SU-DHL-6 (cell line): ENCODE data around the gene PRSS50.

Source experiments
- H2AFZ ChIP-seq: fragments of 200-600 bp; sonication (generic); 2 replicates; pipeline ENCODE4 v1.6.1; 2014; ENCODE audit warnings: low read depth, mild to moderate bottlenecking, moderate library complexity, mixed read lengths, antibody characterized with exemption, low read length; ENCODE audit not compliant: severe bottlenecking
- H3F3A ChIP-seq: fragments of 200-600 bp; shearing (Covaris generic); 2 replicates; pipeline ENCODE4 v1.6.0; 2016; ENCODE audit warnings: antibody characterized with exemption, mild to moderate bottlenecking; ENCODE audit not compliant: insufficient read depth
- H3K27ac ChIP-seq: fragments of 200-600 bp; sonication (generic); 2 replicates; pipeline ENCODE4 v1.5.1; 2016; ENCODE audit warnings: low read depth, mild to moderate bottlenecking, low read length, moderate library complexity, mixed read lengths
- H3K27me3 ChIP-seq: fragments of 200-600 bp; sonication (generic), shearing (Covaris generic); 2 replicates; pipeline ENCODE4 v1.6.0; 2014; ENCODE audit warnings: mild to moderate bottlenecking, low read length
- H3K36me3 ChIP-seq: fragments of 200-600 bp; sonication (generic); 2 replicates; pipeline ENCODE4 v1.6.1; 2014; ENCODE audit warnings: mild to moderate bottlenecking, low read length, mixed read lengths
- H3K4me2 ChIP-seq: fragments of 300-600, 200-600 bp; shearing (Covaris generic), sonication (generic); 2 replicates; pipeline ENCODE4 v1.6.0; 2014; ENCODE audit warnings: low read length, low read depth, mild to moderate bottlenecking; ENCODE audit not compliant: poor library complexity, severe bottlenecking
- H3K4me3 ChIP-seq: fragments of 200-600 bp; sonication (generic); 2 replicates; pipeline ENCODE4 v1.5.1; 2014; ENCODE audit warnings: antibody characterized with exemption, low read length, mild to moderate bottlenecking, mixed read lengths; ENCODE audit not compliant: insufficient read depth, poor library complexity, severe bottlenecking
- H3K79me2 ChIP-seq: fragments of 200-600 bp; sonication (generic); 2 replicates; pipeline ENCODE4 v1.6.1; 2014; ENCODE audit warnings: mild to moderate bottlenecking, low read length, moderate library complexity; ENCODE audit not compliant: insufficient read depth
- H3K9ac ChIP-seq: fragments of 200-600 bp; sonication (generic); 2 replicates; pipeline ENCODE4 v1.7.0; 2014; ENCODE audit warnings: mild to moderate bottlenecking, low read length
- H3K9me2 ChIP-seq: fragments of 200-600 bp; sonication (generic); replicated peaks from 2 replicates; pipeline ENCODE4 v1.6.1; 2014; ENCODE audit warnings: low read length; ENCODE audit not compliant: insufficient read depth
- H3K9me3 ChIP-seq: fragments of 200-600 bp; sonication (generic); 2 replicates; pipeline ENCODE4 v1.6.1; 2014; ENCODE audit warnings: low read length, mixed read lengths; ENCODE audit not compliant: insufficient read depth
- H4K20me1 ChIP-seq: fragments of 200-600 bp; sonication (generic); 2 replicates; pipeline ENCODE4 v1.6.1; 2014; ENCODE audit warnings: low read depth, mild to moderate bottlenecking, antibody characterized with exemption, low read length, moderate library complexity, mixed read lengths
- CTCF ChIP-seq: fragments of 200-600 bp; sonication (generic); IDR thresholded peaks from one replicate; pipeline ENCODE4 v1.5.1; 2017; ENCODE audit warnings: antibody characterized with exemption, mild to moderate bottlenecking, low read length, moderate library complexity; ENCODE audit not compliant: insufficient read depth, poor library complexity, severe bottlenecking
- EZH2phosphoT487 ChIP-seq: fragments of 200-600 bp; sonication (generic), shearing (Covaris generic); conservative IDR thresholded peaks from 2 replicates; pipeline ENCODE4 v1.6.1; 2018; ENCODE audit warnings: mild to moderate bottlenecking, antibody characterized with exemption, low read length, moderate library complexity, mixed read lengths

PRSS50 gene

GRCh38 chr3:46682974-46683373 is 34.7 kb downstream of the PRSS50 start:
- no peak for TF ChIP-seq CTCF
- no peak for TF ChIP-seq EZH2phosphoT487
- H3K79me2 ChIP-seq = no peaks in the 10 kb centered on the region
- no peak overlapping the region for H3K9ac ChIP-seq
- no peaks in the 10 kb centered on the region for H3K36me3 ChIP-seq
- no peak overlapping the region for H3K27ac ChIP-seq
- no peak overlapping the region for H2AFZ ChIP-seq
- H3K27me3 ChIP-seq = no peaks in the 10 kb centered on the region
- H3K4me2 ChIP-seq = no peak overlapping the region
- no peaks in the 10 kb centered on the region for H3K9me3 ChIP-seq
- no peaks in the 10 kb centered on the region for H3K9me2 ChIP-seq
- H4K20me1 ChIP-seq = no peaks in the 10 kb centered on the region
- no peaks in the 10 kb centered on the region for H3F3A ChIP-seq
- H3K4me3 ChIP-seq = no peak overlapping the region

- no peaks in the 10 kb centered on the region for H3K79me2 ChIP-seq
- H3K9ac ChIP-seq = no peak overlapping the region
- no peaks in the 10 kb centered on the region for H3K9me3 ChIP-seq
- no peak overlapping the region for H3K4me2 ChIP-seq
- H3K4me3 ChIP-seq = no peak overlapping the region
- H3K27me3 ChIP-seq = no peaks in the 10 kb centered on the region
- H3F3A ChIP-seq = no peaks in the 10 kb centered on the region
- no peak overlapping the region for H2AFZ ChIP-seq
- no peak overlapping the region for H3K27ac ChIP-seq
- no peaks in the 10 kb centered on the region for H3K9me2 ChIP-seq
- H3K36me3 ChIP-seq = no peaks in the 10 kb centered on the region
- no peaks in the 10 kb centered on the region for H4K20me1 ChIP-seq
- TF ChIP-seq EZH2phosphoT487 (no peak), CTCF (no peak)
These were observed 35.7 kb downstream of the PRSS50 start for GRCh38 chr3:46681856-46682540.

GRCh38 chr3:46681387-46681786 is 36.3 kb downstream of the PRSS50 start:
- Histone ChIP-seq H3K4me2 (no peak overlapping the region), H3K27me3 (no peaks in the 10 kb centered on the region), H4K20me1 (no peaks in the 10 kb centered on the region), H3F3A (no peaks in the 10 kb centered on the region), H3K36me3 (no peaks in the 10 kb centered on the region), H3K9me3 (no peaks in the 10 kb centered on the region), H3K4me3 (no peak overlapping the region), H3K9ac (no peak overlapping the region), H3K79me2 (no peaks in the 10 kb centered on the region), H3K27ac (no peak overlapping the region), H3K9me2 (no peaks in the 10 kb centered on the region), H2AFZ (no peak overlapping the region)
- no peak for TF ChIP-seq EZH2phosphoT487
- TF ChIP-seq CTCF = no peak
